IPS-20b (cell line): ENCODE results near the gene ENPEP.

Experiments used
- H3K27ac ChIP-seq: one replicate; pipeline ENCODE4 v1.5.1; 2013; ENCODE audit warnings: low read length
- H3K27me3 ChIP-seq: 2 replicates; pipeline ENCODE4 v1.6.1; 2013; ENCODE audit warnings: mild to moderate bottlenecking, low read length, inconsistent platforms; ENCODE audit not compliant: insufficient read depth
- H3K36me3 ChIP-seq: 2 replicates; pipeline ENCODE4 v1.6.1; 2013; ENCODE audit warnings: low read depth, mild to moderate bottlenecking, inconsistent platforms, low read length, moderate library complexity; ENCODE audit not compliant: insufficient read depth
- H3K4me1 ChIP-seq: 2 replicates; pipeline ENCODE4 v1.6.1; 2013; ENCODE audit warnings: mild to moderate bottlenecking, control low read depth, inconsistent platforms, low read length, moderate library complexity; ENCODE audit not compliant: insufficient read depth
- H3K4me3 ChIP-seq: 2 replicates; pipeline ENCODE4 v1.5.1; 2013; ENCODE audit warnings: mild to moderate bottlenecking, low read length, inconsistent platforms
- H3K9ac ChIP-seq: 2 replicates; pipeline ENCODE4 v1.6.1; 2013; ENCODE audit warnings: low read depth, mild to moderate bottlenecking, inconsistent platforms, low read length, moderate library complexity
- H3K9me3 ChIP-seq: 2 replicates; pipeline ENCODE4 v1.6.1; 2013; ENCODE audit warnings: mild to moderate bottlenecking, low read depth, low read length, inconsistent platforms; ENCODE audit not compliant: insufficient read depth

ENPEP gene

DNA sequence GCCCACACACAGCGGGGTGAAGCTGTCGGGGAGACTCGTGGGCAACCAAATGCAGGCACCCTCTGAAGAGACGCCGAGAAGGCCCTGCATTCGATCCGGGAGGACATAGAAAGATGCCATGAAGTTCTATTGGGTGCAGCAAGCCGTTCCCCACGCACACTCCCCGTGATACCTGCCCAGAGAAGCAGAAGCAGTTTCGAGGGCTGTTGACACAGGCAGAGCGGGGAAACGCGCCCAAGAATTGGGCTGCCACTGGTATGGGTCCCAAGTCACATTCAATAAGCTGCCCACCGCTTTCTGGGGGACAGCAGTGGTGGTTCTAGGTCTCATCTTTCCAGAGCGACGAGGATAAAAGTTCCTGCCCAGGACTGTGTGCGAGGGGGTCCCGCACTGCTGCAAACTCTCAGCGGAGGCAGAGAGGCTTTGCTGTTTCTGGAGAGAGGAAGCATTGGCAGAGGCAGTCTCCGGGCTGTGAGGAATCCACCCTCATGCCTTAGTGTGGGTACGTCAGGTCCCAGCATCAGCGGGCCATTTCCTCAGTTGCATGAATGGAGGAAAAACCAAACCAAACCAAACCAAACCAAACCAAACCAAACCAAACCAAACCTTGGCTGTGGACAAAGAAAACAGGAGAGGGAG is 136.8 kb downstream of the ENPEP start:
- no peak overlapping the region for H3K9ac ChIP-seq
- peaks cover 98% of the 10 kb centered on the region for H3K27me3 ChIP-seq
- H3K36me3 ChIP-seq = no peaks in the 10 kb centered on the region
- H3K27ac ChIP-seq = no peak overlapping the region
- H3K9me3 ChIP-seq = no peaks in the 10 kb centered on the region
- H3K4me1 ChIP-seq = peaks cover 27% of the 10 kb centered on the region
- H3K4me3 ChIP-seq = no peak overlapping the region

DNA sequence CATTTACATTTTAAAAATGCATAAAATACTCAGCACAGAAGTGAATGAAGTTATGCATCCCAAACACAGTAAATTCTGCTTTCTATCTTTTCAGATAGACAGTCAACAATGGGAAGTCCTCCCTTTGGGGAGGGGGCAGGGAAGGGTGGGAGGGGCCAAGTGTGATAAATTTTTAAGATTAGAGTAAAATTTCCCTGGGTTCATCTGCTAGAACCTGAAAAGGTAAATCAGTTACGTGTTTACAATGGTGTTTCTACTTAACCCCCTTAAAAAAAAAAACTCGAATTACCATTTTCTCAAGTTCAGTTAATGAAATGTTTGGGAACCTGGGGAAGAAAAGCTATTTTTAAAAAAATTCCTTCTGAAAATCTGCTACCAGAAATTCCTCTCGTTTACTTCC is 137.8 kb downstream of the ENPEP start:
- H3K4me1 ChIP-seq = peaks cover 31% of the 10 kb centered on the region
- peak overlapping the region; percentile 68 for H3K4me3 ChIP-seq
- H3K27me3 ChIP-seq = peaks cover 99% of the 10 kb centered on the region
- H3K9ac ChIP-seq = no peak overlapping the region
- no peaks in the 10 kb centered on the region for H3K36me3 ChIP-seq
- no peaks in the 10 kb centered on the region for H3K9me3 ChIP-seq
- no peak overlapping the region for H3K27ac ChIP-seq

DNA sequence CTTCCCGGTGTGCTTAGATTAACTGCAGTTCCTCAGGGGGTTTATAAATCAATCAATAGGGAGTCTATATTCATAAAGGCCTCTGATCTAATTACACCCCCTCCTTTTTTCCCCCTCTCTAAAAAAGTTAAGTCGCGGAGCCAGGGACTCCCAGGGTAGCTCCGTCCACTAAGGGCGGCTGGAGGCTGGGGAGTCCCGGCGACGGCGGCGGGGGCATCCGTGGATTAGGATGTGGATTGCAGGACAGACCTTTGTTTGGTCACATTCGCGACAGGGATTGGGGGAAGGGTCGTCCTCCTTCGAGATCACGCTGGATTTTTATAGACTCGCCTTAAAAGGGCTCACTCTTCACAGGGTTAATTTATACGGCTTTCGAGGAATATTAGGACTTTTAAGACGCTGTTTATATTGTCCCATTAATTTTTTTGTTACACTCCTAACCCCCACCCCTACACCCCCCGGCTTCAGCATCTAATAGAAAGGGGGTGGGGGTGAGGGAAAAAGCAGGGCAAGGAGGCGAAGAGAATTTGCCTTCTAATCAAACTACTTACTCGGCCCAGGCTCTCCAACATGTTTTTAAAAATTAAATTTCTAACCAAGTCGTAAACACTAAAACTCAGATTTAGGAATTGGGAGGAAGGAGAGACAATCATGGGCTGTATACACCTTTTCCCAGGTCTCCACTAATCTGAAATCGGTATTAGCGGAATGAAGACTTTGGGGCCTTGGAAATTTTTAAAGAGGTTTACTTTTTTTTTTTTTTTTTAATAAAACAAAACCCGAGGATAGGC is 138.4 kb downstream of the ENPEP start:
- Histone ChIP-seq H3K4me3 (peak overlapping the region; percentile 68), H3K36me3 (no peaks in the 10 kb centered on the region), H3K27me3 (peaks cover 99% of the 10 kb centered on the region), H3K9ac (peak overlapping the region; percentile 35), H3K4me1 (peaks cover 30% of the 10 kb centered on the region), H3K9me3 (no peaks in the 10 kb centered on the region), H3K27ac (no peak overlapping the region)
